Skeletal muscle satellite cell (primary cell): ENCODE measurements around the gene TUBA4A.
A peak's percentile ranks its signal among the peaks of the same experiment; 100 is the strongest.
"Not testable (repeated sequence)": the region's sequence is repeated elsewhere in the genome, so short reads cannot be mapped to it uniquely, and the experiment has no call there.

Source experiments
- H3K27me3 ChIP-seq: 2 replicates; pipeline ENCODE4 v1.7.0; 2013; ENCODE audit warnings: low read length; ENCODE audit not compliant: control insufficient read depth, insufficient read depth
- H3K36me3 ChIP-seq: 2 replicates; pipeline ENCODE4 v1.7.0; 2013; ENCODE audit warnings: mild to moderate bottlenecking, control low read depth, low read length; ENCODE audit not compliant: insufficient read depth
- H3K4me1 ChIP-seq: 2 replicates; pipeline ENCODE4 v1.7.0; 2013; ENCODE audit warnings: low read length; ENCODE audit not compliant: control insufficient read depth, insufficient read depth
- H3K4me2 ChIP-seq: 2 replicates; pipeline ENCODE4 v1.7.0; 2013; ENCODE audit warnings: mild to moderate bottlenecking, low read length
- H3K4me3 ChIP-seq: 2 replicates; pipeline ENCODE4 v1.7.0; 2013; ENCODE audit warnings: low read length
- H3K9ac ChIP-seq: 2 replicates; pipeline ENCODE4 v1.7.0; 2013; ENCODE audit warnings: mild to moderate bottlenecking, low read depth, low read length, moderate library complexity
- H3K9me3 ChIP-seq: replicated peaks from 2 replicates; pipeline ENCODE4 v1.7.0; 2013; ENCODE audit warnings: mild to moderate bottlenecking, control low read depth, low read length

The TUBA4A gene

DNA sequence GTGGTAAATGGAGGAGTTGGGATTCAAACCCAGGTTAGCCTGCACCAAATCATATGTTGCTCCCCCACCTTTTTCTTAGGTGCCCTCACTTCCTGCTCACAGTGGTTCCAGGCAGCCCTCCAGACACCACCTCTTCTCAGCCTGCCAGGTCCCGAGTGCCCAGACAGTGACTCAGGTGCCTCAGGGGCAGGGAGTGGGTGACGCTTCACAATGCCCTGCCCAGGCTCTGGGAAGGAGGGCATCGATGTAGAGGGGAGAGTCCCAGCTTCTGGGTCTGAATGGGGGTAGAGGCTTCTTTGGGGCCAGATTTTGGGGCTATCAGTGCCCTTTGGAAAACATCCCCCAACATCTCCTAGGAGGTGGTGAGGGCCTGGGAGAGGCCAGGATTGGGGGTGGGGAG is 20.2 kb upstream of the TUBA4A start:
- H3K9ac ChIP-seq: peak overlapping the region; percentile 25
- H3K4me3 ChIP-seq: peak overlapping the region; percentile 18
- peaks cover 29% of the 10 kb centered on the region for H3K4me1 ChIP-seq
- H3K27me3 ChIP-seq: peaks cover 14% of the 10 kb centered on the region
- no peaks in the 10 kb centered on the region for H3K9me3 ChIP-seq
- H3K4me2 ChIP-seq: peak overlapping the region; percentile 58
- H3K36me3 ChIP-seq: no peaks in the 10 kb centered on the region

- Histone ChIP-seq H3K27me3 (peaks cover 15% of the 10 kb centered on the region), H3K4me3 (no peak overlapping the region), H3K4me1 (peaks cover 20% of the 10 kb centered on the region), H3K4me2 (no peak overlapping the region), H3K9me3 (no peaks in the 10 kb centered on the region), H3K9ac (no peak overlapping the region), H3K36me3 (no peaks in the 10 kb centered on the region)
These were observed 19.3 kb upstream of the TUBA4A start for GRCh38 chr2:219272995-219273394.

GRCh38 chr2:219272356-219272755 is 18.6 kb upstream of the TUBA4A start:
- no peaks in the 10 kb centered on the region for H3K9me3 ChIP-seq

GRCh38 chr2:219271021-219271420 is 17.3 kb upstream of the TUBA4A start:
- H3K9ac ChIP-seq: no peak overlapping the region
- H3K36me3 ChIP-seq: no peaks in the 10 kb centered on the region
- no peak overlapping the region for H3K4me3 ChIP-seq
- no peaks in the 10 kb centered on the region for H3K9me3 ChIP-seq
- peaks cover 17% of the 10 kb centered on the region for H3K4me1 ChIP-seq
- no peak overlapping the region for H3K4me2 ChIP-seq
- H3K27me3 ChIP-seq: peaks cover 21% of the 10 kb centered on the region

More at GRCh38 chr2:219272356-219272755, 18.6 kb upstream of the TUBA4A start:
- no peak overlapping the region for H3K4me3 ChIP-seq
- H3K36me3 ChIP-seq: no peaks in the 10 kb centered on the region
- peaks cover 17% of the 10 kb centered on the region for H3K4me1 ChIP-seq
- H3K9ac ChIP-seq: no peak overlapping the region
- H3K4me2 ChIP-seq: no peak overlapping the region
- H3K27me3 ChIP-seq: peaks cover 15% of the 10 kb centered on the region

DNA sequence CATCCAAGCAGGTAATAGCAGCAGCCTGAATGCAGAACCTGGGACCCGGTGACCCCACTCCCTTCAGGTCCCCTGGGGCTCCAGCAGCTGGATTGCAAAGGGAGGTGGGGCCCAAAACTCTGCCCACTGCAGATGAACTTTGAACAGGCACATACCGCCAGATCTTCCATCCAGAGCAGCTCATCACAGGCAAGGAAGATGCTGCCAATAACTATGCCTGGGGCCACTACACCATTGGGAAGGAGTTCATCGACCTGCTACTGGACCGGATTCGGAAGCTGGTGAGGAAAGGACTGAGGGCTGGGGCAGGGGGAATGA is 16.3 kb upstream of the TUBA4A start:
- no peak overlapping the region for H3K4me3 ChIP-seq
- H3K36me3 ChIP-seq: no peaks in the 10 kb centered on the region
- H3K4me1 ChIP-seq: peaks cover 16% of the 10 kb centered on the region
- H3K27me3 ChIP-seq: peaks cover 21% of the 10 kb centered on the region
- H3K4me2 ChIP-seq: no peak overlapping the region
- no peak overlapping the region for H3K9ac ChIP-seq
- no peaks in the 10 kb centered on the region for H3K9me3 ChIP-seq

DNA sequence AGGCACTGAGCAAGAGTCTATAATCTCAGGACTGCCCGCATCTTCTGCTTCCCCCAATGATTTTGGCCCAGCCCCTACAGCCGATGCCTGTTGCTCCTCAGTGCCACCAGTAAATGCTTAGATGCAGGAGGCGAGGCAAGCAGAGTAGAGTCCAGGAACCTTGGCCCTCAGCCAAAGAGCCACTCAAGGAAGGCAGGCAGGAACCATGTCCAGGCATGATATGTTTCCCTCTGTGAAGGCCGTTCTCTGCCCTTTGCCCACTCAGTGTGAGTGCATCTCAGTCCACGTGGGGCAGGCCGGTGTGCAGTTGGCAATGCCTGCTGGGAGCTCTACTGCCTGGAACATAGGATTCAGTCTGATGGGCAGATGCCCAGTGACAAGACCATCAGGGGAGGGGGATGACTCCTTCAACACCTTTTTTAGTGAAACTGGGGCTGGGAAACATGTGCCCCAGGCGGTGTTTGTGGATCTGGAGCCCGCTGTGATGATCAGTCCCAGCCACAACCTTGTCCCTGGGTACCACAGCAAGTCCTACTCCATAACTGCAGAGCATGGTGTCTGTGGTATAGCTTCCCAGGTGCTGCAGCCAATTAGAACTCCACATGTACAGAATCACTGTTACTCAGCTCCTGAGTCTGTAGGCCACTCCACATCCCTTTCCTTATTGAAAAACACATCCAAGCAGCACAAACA is 15.8 kb upstream of the TUBA4A start:
- Histone ChIP-seq H3K9ac (no peak overlapping the region), H3K9me3 (no peaks in the 10 kb centered on the region)

DNA sequence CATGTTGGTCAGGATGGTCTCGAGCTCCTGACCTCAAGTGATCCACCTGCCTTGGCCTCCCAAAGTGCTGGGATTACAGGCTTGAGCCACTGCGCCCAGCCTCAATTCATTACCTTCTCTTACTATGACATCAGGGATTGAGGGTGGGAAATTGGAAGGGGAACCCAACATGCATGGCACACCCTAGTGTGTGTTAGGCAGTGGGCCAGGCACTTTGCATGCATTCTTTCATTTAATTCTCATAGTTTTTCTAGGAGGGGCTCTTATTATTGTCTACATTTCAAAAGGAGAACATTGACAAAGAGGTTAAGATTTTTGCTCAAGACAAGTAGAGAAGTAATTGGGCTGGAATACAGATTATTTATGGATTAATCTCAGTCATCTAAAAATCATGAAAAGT is 14.6 kb upstream of the TUBA4A start:
- no peaks in the 10 kb centered on the region for H3K9me3 ChIP-seq
- no peak overlapping the region for H3K9ac ChIP-seq
- H3K4me1 ChIP-seq: no peaks in the 10 kb centered on the region
- H3K36me3 ChIP-seq: no peaks in the 10 kb centered on the region
- peaks cover 31% of the 10 kb centered on the region for H3K27me3 ChIP-seq
- no peak overlapping the region for H3K4me3 ChIP-seq
- H3K4me2 ChIP-seq: no peak overlapping the region

More for the DNA sequence above, 15.8 kb upstream of the TUBA4A start:
- H3K4me1 ChIP-seq: peaks cover 11% of the 10 kb centered on the region
- peaks cover 23% of the 10 kb centered on the region for H3K27me3 ChIP-seq
- H3K4me3 ChIP-seq: no peak overlapping the region
- no peak overlapping the region for H3K4me2 ChIP-seq
- H3K36me3 ChIP-seq: no peaks in the 10 kb centered on the region

- no peaks in the 10 kb centered on the region for H3K9me3 ChIP-seq
- H3K4me3 ChIP-seq: no peak overlapping the region
- no peak overlapping the region for H3K4me2 ChIP-seq
- H3K36me3 ChIP-seq: no peaks in the 10 kb centered on the region
- peaks cover 34% of the 10 kb centered on the region for H3K27me3 ChIP-seq
- no peaks in the 10 kb centered on the region for H3K4me1 ChIP-seq
- no peak overlapping the region for H3K9ac ChIP-seq
These were observed 13.2 kb upstream of the TUBA4A start for GRCh38 chr2:219266886-219267285.

GRCh38 chr2:219266232-219266631 is 12.5 kb upstream of the TUBA4A start:
- Histone ChIP-seq H3K4me1 (no peaks in the 10 kb centered on the region), H3K4me3 (no peak overlapping the region), H3K27me3 (peaks cover 41% of the 10 kb centered on the region), H3K9ac (no peak overlapping the region), H3K4me2 (no peak overlapping the region), H3K36me3 (no peaks in the 10 kb centered on the region), H3K9me3 (no peaks in the 10 kb centered on the region)

DNA sequence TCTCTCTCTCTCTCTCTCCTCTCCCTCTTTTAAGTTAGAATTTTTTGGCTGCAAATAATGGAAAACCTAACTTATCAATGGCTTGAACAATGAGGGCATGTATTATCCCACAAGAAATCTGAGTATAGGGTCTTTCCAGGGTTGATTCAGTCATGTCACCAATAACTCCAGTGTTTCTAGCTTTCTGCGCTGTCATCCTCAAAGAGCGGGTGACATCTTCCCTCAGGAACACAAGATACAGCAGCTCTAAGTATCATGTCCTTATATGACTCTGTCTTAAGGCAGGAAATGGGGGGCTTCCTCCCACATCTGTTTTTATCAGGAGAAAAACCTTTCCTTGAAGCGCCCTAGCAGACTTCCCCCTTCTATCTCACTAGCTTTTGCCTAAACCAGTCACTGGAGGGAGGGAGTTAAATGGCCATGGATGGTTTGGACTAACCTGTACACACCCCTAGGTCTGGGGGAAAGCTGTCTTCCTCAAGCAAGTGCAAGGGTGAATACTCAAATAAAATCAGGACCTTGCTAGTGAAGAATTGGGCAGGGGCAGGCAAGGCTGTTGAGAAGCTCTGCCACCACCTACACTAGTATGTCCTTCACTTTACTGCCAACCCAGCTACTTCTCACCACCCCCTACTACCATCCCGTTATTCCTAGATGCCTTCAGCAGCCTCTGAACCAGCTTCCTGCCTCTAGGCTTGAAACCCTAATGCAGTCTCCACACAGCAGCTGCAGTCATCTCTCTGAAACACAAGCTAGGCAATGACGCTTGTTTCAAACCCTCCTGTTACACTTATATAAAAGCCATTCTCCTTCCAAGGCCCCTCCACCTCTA is 7.5 kb upstream of the TUBA4A start:
- Histone ChIP-seq H3K9ac (no peak overlapping the region), H3K27me3 (peaks cover 40% of the 10 kb centered on the region), H3K9me3 (no peaks in the 10 kb centered on the region), H3K4me1 (no peaks in the 10 kb centered on the region), H3K36me3 (no peaks in the 10 kb centered on the region), H3K4me2 (no peak overlapping the region), H3K4me3 (no peak overlapping the region)

GRCh38 chr2:219258942-219259341 is 5.2 kb upstream of the TUBA4A start:
- H3K9ac ChIP-seq, H3K9me3 ChIP-seq, H3K4me2 ChIP-seq, H3K36me3 ChIP-seq, H3K4me3 ChIP-seq, H3K4me1 ChIP-seq: not testable (repeated sequence)
- H3K27me3 ChIP-seq: peaks cover 54% of the 10 kb centered on the region
